ENCODE data around the gene ROPN1B.
"Not testable (repeated sequence)": the region's sequence is repeated elsewhere in the genome, so short reads cannot be mapped to it uniquely, and the experiment has no call there.

ROPN1B gene

DNA sequence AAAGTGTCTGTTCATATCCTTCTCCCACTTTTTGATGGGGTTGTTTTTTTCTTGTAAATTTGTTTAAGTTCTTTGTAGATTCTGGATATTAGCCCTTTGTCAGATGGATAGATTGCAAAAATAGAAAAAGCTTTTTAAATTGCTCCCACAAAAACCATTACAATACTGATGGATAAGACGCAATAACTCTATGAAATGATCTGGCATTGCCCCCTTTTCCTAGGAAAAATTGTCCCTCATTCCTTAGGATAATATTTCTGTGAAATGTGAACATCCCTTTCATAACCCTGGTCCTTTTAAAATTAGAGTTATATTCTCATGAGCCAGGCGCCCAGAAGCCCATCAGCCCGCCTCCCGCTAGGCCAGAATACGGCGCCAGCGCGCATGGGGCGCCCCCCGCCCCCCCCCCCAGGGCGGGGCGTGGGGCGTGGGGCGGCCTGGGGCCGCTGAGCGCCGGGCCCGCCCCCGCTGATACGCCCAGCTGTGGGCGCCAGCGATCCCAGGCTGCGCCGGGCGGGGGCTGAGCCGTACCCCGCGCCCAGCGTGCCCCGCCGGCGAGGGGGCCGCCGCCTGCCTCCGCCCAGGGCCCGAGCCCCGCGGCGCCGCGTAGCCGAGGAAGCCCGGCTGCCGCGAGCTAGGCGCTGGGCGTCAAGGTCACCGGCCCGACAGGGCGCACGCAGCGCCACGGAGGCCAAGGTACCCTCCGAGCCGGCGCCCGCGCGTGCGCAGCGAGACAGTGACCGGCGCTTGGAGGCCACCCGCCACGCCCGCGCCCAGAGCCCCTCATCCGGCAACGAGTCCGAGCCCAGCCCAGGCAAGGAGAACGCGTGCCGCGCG, 11.1 kb upstream of the ROPN1B start:
- DNase-seq (ENCODE audit: low spot score) (no peak), FAIRE-seq (no peak)

GRCh38 chr3:125958511-125959316, 10.3 kb upstream of the ROPN1B start:
- no peak for FAIRE-seq
- DNase-seq (ENCODE audit: low spot score) = no peak

GRCh38 chr3:125959317-125960065, 9.5 kb upstream of the ROPN1B start:
- DNase-seq (ENCODE audit: low spot score) (no peak), FAIRE-seq (no peak)

DNA sequence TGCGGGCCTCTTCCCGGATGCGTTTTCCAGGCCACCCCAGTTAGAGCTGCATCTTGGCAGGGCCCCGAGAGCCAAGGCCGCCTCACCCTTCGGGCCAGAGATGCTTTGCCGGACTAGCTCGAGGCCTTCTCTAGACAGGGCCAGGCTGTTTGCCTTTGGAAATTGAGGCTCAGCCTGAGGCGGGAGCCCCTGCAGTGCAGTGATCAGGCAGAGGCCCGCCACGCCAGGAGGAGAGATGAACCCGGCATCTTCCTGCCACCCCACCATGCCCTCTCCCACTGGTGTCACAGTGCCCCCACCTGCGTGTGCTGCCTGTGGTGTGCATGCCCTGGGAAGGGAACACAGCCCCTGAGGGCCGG, 8.9 kb upstream of the ROPN1B start:
- DNase-seq (ENCODE audit: low spot score) (no peak), FAIRE-seq (no peak)

DNA sequence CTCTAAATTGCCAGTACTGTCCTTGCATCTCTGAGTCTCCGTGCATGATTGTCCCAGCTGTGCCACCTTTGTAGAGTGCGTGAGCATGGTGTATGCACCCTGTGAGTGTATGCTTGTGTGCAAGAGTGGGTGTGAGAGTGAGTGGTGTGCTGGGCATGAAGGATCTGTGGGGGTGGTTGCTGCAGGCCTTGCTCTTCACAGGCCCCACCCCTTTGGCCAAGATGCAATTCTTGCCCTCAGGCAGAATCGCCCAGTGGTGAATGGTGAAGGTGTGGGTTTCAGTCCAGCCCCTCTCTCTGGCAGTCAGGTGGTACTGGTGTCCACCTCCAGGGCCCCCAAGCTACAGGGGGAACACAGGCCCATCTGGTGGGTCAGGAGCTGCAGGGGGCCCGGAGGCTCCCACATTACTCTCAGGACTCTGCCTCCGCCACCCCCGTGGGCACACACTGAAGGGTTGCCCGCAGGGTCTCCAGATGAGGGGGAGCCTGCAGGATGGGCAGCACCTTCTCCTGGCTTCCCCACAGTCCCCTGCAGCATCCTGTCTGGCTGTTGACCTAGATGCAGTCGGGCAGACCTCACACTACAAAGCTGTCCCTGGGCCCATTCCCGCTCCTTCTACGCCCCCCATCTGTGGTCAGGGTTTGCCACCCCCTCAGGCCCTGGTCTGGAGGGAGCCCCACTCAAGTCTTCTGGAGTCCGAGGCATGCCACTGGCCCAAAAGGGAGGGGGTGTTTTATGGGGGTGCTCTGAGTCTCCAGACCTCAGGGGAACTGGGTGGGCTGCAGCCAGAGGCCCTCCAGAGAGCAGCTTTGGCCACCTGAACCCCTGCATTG, 8.3 kb upstream of the ROPN1B start:
- no peak for DNase-seq (ENCODE audit: low spot score)
- peak; percentile 53 for FAIRE-seq

DNA sequence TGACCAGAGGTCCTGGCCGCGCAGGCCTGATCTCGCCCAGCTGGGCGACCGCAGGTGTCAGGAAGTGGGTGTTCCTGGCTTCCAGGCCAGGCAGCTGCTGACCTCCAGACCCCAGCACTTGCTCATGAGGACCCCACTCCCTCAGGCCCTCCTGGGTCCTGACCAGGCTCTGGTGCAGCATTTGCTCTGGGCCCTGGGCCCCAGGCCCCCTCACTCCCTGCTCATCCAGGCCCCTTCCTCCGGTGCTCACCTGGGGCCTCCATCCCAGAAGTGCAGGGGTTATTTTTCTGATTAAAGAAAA, 7.7 kb upstream of the ROPN1B start:
- FAIRE-seq (no peak), DNase-seq (ENCODE audit: low spot score) (no peak)

- not testable (repeated sequence) for FAIRE-seq; DNase-seq (ENCODE audit: low spot score)
Observed at GRCh38 chr3:125963834-125964233, 5.1 kb upstream of the ROPN1B start.

DNA sequence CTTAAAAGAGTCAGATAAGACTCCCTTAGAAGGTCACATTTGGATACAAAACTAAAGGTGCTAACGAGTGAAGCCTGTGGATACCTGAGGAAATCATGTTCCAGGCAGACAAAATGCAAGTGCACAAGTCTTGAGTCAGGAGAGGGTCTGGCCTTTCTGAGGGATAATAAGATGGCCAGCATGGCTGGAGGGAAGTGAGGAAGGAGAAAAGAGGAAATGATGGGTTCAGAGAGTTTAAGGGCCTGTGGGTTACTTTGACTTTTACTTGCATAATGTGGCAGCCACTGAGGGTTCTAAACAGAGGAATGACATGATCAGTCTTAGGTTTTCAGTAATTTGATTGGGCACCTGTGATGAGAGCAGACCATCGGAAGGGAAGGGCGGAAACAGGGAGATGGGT, 3.5 kb upstream of the ROPN1B start:
- FAIRE-seq (peak; percentile 17), DNase-seq (ENCODE audit: low spot score) (no peak)

GRCh38 chr3:125967156-125967555, 1.8 kb upstream of the ROPN1B start:
- FAIRE-seq (no peak), DNase-seq (ENCODE audit: low spot score) (no peak)

DNA sequence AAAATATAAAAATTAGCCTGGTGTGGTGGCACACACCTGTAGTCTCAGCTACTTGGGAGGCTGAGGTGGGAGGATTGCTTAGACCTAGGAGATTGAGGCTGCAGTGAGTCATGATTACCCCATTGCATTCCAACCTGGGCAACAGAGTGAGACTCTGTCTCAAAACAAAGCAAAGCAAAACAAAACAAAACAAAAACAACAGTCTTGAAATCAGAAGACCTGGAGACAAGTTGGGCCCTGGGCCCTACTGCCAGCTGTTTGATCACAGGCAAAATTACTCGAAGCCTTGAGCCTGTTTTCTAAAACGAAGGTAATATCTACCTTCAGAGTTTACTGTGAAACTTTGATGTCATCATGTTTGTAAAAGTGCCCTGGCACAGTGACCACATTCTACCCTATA, 857 bp upstream of the ROPN1B start:
- FAIRE-seq; DNase-seq (ENCODE audit: low spot score): not testable (repeated sequence)

- peak; percentile 43 for DNase-seq (ENCODE audit: low spot score)
- peak; percentile 97 for FAIRE-seq
Observed at GRCh38 chr3:125971997-125972944, 3.3 kb downstream of the ROPN1B start.

- DNase-seq (ENCODE audit: low spot score) = not testable (repeated sequence)
- FAIRE-seq = peak; percentile 13
Observed at GRCh38 chr3:125975245-125976002, 6.4 kb downstream of the ROPN1B start.

GRCh38 chr3:125976003-125976390, 7.0 kb downstream of the ROPN1B start:
- FAIRE-seq = peak; percentile 20
- DNase-seq (ENCODE audit: low spot score) = not testable (repeated sequence)

DNA sequence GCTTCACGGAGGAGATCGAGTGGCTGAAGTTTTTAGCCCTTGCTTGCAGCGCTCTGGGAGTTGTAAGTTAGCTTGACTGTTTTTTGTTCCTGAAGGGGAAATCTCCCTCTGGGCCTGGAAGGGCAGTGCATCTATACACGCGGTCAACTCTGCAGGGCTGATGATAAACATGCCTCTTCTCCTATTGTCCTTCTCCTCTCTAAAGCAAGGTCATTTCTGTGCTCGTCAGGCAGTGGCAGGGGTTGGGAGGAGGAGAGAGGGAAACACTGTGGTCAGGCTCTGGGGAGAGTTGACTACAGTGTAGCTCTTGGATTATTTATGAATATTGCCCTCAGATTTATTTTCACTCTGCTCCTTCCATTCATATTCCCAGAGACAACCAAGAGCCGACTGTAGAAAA, 8.1 kb downstream of the ROPN1B start:
- not testable (repeated sequence) for FAIRE-seq; DNase-seq (ENCODE audit: low spot score)

DNA sequence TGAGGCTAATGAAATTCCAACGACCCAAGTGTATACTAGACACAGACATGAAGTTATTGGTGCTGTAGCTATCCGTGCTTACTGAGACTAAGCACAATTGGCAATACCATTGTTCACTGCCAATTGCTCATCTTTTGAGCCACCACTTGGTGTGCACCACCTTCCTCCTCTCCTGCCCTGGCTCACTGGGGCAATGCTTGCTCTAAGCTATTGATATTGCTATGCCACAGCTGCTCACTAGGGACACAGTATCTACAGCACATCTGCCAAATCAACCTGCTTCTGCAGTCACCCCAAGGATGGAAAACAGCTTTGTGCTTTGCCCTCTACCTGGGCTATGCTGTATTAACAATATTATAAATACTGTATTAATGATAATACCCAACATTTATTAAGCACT, 16.0 kb downstream of the ROPN1B start:
- FAIRE-seq = peak; percentile 84
- not testable (repeated sequence) for DNase-seq (ENCODE audit: low spot score)

- peak; percentile 23 for FAIRE-seq
- DNase-seq (ENCODE audit: low spot score) = peak; percentile 96
Observed at GRCh38 chr3:125990253-125990970, 21.4 kb downstream of the ROPN1B start.

- not testable (repeated sequence) for DNase-seq (ENCODE audit: low spot score); FAIRE-seq
Observed at GRCh38 chr3:125996751-125997150, 27.8 kb downstream of the ROPN1B start.

DNA sequence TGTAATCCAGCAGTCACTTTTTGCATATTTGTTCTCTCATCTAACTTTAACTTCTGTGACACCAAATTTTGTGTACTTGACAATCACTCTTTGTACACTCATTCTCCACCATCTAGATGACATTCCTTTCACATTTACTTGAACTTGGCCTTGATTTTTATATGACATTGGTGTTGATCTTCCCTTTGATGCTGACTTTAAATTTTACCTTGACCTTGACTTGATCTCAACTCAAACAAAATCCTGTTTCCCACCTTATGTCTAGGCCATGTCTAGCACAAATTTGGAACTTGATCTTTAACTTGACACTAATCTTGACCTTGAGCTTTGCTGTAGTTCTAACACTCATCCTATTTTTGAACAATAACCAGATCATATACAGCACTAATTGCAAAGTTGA, 33.2 kb downstream of the ROPN1B start:
- FAIRE-seq (no peak), DNase-seq (ENCODE audit: low spot score) (no peak)

Measured in urothelium cell line (cell line).